Cardiac muscle cell (in vitro differentiated cells and primary cell): ENCODE measurements around the gene SLC5A1. TPM values are rescaled to one million over a fixed set of nuclear protein-coding genes. Genes with fewer than 3 reads are reported as not detected.

Experiments
- DNase-seq, 2 donors: peaks; one replicate each; pipeline versions ENCODE4 v3.0.0 to v3.0.0-alpha.2; 2010 to 2017; ENCODE audit warnings: low read depth in 1 of 2, low spot score in 1 of 2
- H3K27ac ChIP-seq: fragments of 200-600 bp; sonication (generic); 2 replicates; pipeline ENCODE4 v1.5.1; 2016
- H3K27me3 ChIP-seq: fragments of 200-600 bp; sonication (generic); 2 replicates; pipeline ENCODE4 v1.6.0; 2016; ENCODE audit warnings: control low read depth
- H3K36me3 ChIP-seq: fragments of 200-600 bp; sonication (generic); 2 replicates; pipeline ENCODE4 v1.5.1; 2016; ENCODE audit warnings: control low read depth
- H3K4me1 ChIP-seq: fragments of 200-600 bp; sonication (generic); 2 replicates; pipeline ENCODE4 v1.8.1; 2017; ENCODE audit warnings: low read depth, mild to moderate bottlenecking, mixed run types
- H3K4me3 ChIP-seq: fragments of 200-600 bp; sonication (generic); 2 replicates; pipeline ENCODE4 v1.5.1; 2016; ENCODE audit warnings: mild to moderate bottlenecking
- H3K9me3 ChIP-seq: fragments of 200-600 bp; sonication (generic); 2 replicates; pipeline ENCODE4 v1.5.1; 2017; ENCODE audit warnings: low read depth, mild to moderate bottlenecking, control low read depth
- polyA plus RNA-seq: library from polyadenylated mRNA; unstranded; fragments of >200 nt; fragmentation: Nextera tagmentation; extraction: Ambion mirVana; gene quantifications from 2 replicates; pipeline ENCODE4 v1.2.1, GENCODE V29; 2016
- total RNA-seq: library from RNA; depleted of rRNA; stranded (reverse); fragments of >200 nt; gene quantifications from 2 replicates; pipeline ENCODE4 v1.2.3, GENCODE V29; 2016
- TF ChIP-seq, protein P1 (sequence below): IDR thresholded peaks from 2 replicates; pipeline ENCODE4 v1.5.1; 2012; ENCODE audit warnings: low read depth, mild to moderate bottlenecking, low read length

SLC5A1 gene
- total and polyA plus RNA-seq, 2 experiments from 2014 or later = 0.45 to 0.76 TPM

DNA sequence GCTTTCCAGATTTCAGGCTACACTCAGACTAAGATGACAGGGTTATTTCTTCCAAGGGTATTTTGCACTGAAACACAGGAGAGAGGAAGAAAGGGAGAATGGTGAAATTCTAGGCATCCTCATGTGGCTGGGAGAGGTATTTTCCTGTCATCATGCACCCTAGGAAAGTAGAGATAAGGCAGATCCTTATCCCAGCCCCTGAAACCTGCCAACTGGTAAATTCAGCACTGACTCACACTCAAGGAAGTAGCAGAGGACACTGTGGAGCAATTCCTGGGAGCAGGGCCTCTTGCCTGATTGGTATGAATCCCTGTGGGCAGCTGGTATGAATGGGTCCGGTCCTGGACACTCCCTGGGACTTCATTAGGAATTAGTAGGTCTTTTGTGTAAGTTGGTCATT, 37.6 kb upstream of the SLC5A1 start:
- Histone ChIP-seq H3K27ac (no peak overlapping the region), H3K4me1 (no peaks in the 10 kb centered on the region), H3K9me3 (no peaks in the 10 kb centered on the region), H3K4me3 (no peak overlapping the region), H3K36me3 (no peaks in the 10 kb centered on the region), H3K27me3 (no peaks in the 10 kb centered on the region)
- peak in 1 of 2 donors; percentile 66 for DNase-seq
- TF ChIP-seq, protein P1, sequence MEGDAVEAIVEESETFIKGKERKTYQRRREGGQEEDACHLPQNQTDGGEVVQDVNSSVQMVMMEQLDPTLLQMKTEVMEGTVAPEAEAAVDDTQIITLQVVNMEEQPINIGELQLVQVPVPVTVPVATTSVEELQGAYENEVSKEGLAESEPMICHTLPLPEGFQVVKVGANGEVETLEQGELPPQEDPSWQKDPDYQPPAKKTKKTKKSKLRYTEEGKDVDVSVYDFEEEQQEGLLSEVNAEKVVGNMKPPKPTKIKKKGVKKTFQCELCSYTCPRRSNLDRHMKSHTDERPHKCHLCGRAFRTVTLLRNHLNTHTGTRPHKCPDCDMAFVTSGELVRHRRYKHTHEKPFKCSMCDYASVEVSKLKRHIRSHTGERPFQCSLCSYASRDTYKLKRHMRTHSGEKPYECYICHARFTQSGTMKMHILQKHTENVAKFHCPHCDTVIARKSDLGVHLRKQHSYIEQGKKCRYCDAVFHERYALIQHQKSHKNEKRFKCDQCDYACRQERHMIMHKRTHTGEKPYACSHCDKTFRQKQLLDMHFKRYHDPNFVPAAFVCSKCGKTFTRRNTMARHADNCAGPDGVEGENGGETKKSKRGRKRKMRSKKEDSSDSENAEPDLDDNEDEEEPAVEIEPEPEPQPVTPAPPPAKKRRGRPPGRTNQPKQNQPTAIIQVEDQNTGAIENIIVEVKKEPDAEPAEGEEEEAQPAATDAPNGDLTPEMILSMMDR = no peak

- Histone ChIP-seq H3K27me3 (no peaks in the 10 kb centered on the region), H3K9me3 (no peaks in the 10 kb centered on the region), H3K4me3 (no peak overlapping the region), H3K27ac (no peak overlapping the region), H3K36me3 (no peaks in the 10 kb centered on the region), H3K4me1 (no peaks in the 10 kb centered on the region)
- TF ChIP-seq, protein P1 = no peak
- DNase-seq = no peak
Observed at GRCh38 chr22:32013200-32013599, 29.9 kb upstream of the SLC5A1 start.

DNA sequence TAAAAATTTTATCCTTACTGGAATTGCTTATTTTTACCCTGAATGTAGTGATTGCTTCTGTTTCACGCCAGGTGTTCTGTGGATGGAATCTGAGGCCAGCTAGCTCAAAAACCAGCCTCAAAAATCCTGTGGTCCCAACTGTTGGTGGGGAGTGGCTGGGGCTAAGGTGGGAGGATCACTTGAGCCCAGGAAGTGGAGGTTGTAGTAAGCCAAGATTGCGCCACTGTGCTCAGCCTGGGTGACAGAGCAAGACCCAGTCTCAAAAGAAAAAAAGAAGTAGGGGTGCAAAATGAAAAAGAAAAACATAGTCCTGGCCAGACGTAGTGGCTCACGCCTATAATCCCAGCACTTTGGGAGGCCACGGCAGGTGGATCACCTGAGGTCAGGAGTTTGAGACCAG, 27.0 kb upstream of the SLC5A1 start:
- no peaks in the 10 kb centered on the region for H3K9me3 ChIP-seq
- no peaks in the 10 kb centered on the region for H3K4me1 ChIP-seq
- DNase-seq = no peak
- H3K27me3 ChIP-seq = no peaks in the 10 kb centered on the region
- no peaks in the 10 kb centered on the region for H3K36me3 ChIP-seq
- H3K27ac ChIP-seq = no peak overlapping the region
- no peak overlapping the region for H3K4me3 ChIP-seq
- TF ChIP-seq, protein P1 = no peak

DNA sequence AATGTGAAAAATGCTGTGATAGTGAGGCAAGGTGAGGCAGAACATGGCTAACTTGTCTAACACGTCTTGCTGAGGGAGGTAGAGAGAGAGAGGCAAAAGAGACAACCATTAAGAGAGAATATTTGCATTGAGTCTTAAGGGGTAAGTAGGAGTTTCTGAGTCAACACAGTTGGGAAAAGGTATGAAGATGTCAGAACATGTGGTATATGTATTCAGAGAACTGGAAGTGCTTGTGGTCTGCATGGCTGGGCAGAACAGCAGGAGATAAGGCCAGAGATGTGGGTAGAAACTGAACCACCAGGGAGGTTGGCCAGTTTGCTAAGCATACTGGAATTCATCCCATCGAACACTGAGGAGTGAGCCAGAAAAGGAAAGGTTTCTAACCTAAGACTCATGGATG, 25.0 kb upstream of the SLC5A1 start:
- Histone ChIP-seq H3K4me3 (no peak overlapping the region), H3K27me3 (no peaks in the 10 kb centered on the region), H3K9me3 (no peaks in the 10 kb centered on the region), H3K36me3 (no peaks in the 10 kb centered on the region), H3K4me1 (no peaks in the 10 kb centered on the region), H3K27ac (no peak overlapping the region)
- TF ChIP-seq, protein P1 = no peak
- DNase-seq = peak in 1 of 2 donors; percentile 73

- DNase-seq = peak in 1 of 2 donors; percentile 71
- Histone ChIP-seq H3K4me3 (no peak overlapping the region), H3K4me1 (no peaks in the 10 kb centered on the region), H3K9me3 (no peaks in the 10 kb centered on the region), H3K36me3 (no peaks in the 10 kb centered on the region), H3K27me3 (no peaks in the 10 kb centered on the region), H3K27ac (no peak overlapping the region)
- TF ChIP-seq, protein P1 = no peak
Observed at GRCh38 chr22:32020117-32020516, 22.9 kb upstream of the SLC5A1 start.

- Histone ChIP-seq H3K9me3 (no peaks in the 10 kb centered on the region), H3K27me3 (no peaks in the 10 kb centered on the region), H3K36me3 (no peaks in the 10 kb centered on the region), H3K4me1 (no peaks in the 10 kb centered on the region), H3K27ac (no peak overlapping the region), H3K4me3 (no peak overlapping the region)
- no peak for DNase-seq
- TF ChIP-seq, protein P1 = no peak
Observed at GRCh38 chr22:32021716-32022115, 21.3 kb upstream of the SLC5A1 start.
